ENCODE data around the gene TCAIM.
"Not testable (repeated sequence)": the region's sequence is repeated elsewhere in the genome, so short reads cannot be mapped to it uniquely, and the experiment has no call there.

TCAIM gene

GRCh38 chr3:44414517-44415090 is 76.0 kb downstream of the TCAIM start:
- no peak overlapping the region for H3K27ac ChIP-seq
- no peak for TF ChIP-seq CTCF (IDR thresholded peaks at IDR 0.05)
- H3K4me3 ChIP-seq: no peak overlapping the region
- DNase-seq (ENCODE audit: low spot score): peak; percentile 61

- no peak overlapping the region for H3K27ac ChIP-seq
- no peak for TF ChIP-seq CTCF (IDR thresholded peaks at IDR 0.05)
- peak; percentile 28 for DNase-seq (ENCODE audit: low spot score)
- H3K4me3 ChIP-seq: no peak overlapping the region
These were observed 76.9 kb downstream of the TCAIM start for GRCh38 chr3:44415421-44415820.

GRCh38 chr3:44416031-44417030 is 77.8 kb downstream of the TCAIM start:
- TF ChIP-seq CTCF (IDR thresholded peaks at IDR 0.05): no peak
- Histone ChIP-seq H3K27ac (no peak overlapping the region), H3K4me3 (no peak overlapping the region)
- peak; percentile 67 for DNase-seq (ENCODE audit: low spot score)

- H3K4me3 ChIP-seq; DNase-seq (ENCODE audit: low spot score); H3K27ac ChIP-seq: not testable (repeated sequence)
These were observed 79.6 kb downstream of the TCAIM start for GRCh38 chr3:44418118-44418517.

GRCh38 chr3:44418549-44418948 is 80.0 kb downstream of the TCAIM start:
- H3K4me3 ChIP-seq: no peak overlapping the region
- TF ChIP-seq CTCF (IDR thresholded peaks at IDR 0.05): no peak
- DNase-seq (ENCODE audit: low spot score): peak; percentile 46
- no peak overlapping the region for H3K27ac ChIP-seq

GRCh38 chr3:44419116-44419922 is 80.8 kb downstream of the TCAIM start:
- peak; percentile 60 for DNase-seq (ENCODE audit: low spot score)
- no peak for TF ChIP-seq CTCF (IDR thresholded peaks at IDR 0.05)
- H3K4me3 ChIP-seq: no peak overlapping the region
- H3K27ac ChIP-seq: no peak overlapping the region

Measured in coronary artery (tissue), 2 donors.